ENCODE data around the gene QRICH2.
"Not testable (repeated sequence)": the region's sequence is repeated elsewhere in the genome, so short reads cannot be mapped to it uniquely, and the experiment has no call there.

QRICH2 gene

GRCh38 chr17:76278268-76278908 lies 29.7 kb downstream of the QRICH2 start:
- no peak for DNase-seq (ENCODE audit: low read depth)

- no peak for DNase-seq (ENCODE audit: low read depth)
These were observed 30.5 kb downstream of the QRICH2 start for GRCh38 chr17:76277300-76278267.

GRCh38 chr17:76276461-76277299 lies 31.4 kb downstream of the QRICH2 start:
- DNase-seq (ENCODE audit: low read depth): peak; percentile 34

- DNase-seq (ENCODE audit: low read depth): no peak
These were observed 32.0 kb downstream of the QRICH2 start for GRCh38 chr17:76276069-76276431.

- no peak for DNase-seq (ENCODE audit: low read depth)
These were observed 32.6 kb downstream of the QRICH2 start for GRCh38 chr17:76275382-76276068.

- no peak for DNase-seq (ENCODE audit: low read depth)
These were observed 33.7 kb downstream of the QRICH2 start for GRCh38 chr17:76274112-76274956.

- no peak for DNase-seq (ENCODE audit: low read depth)
These were observed 34.5 kb downstream of the QRICH2 start for GRCh38 chr17:76273445-76274111.

GRCh38 chr17:76272541-76273444 lies 35.3 kb downstream of the QRICH2 start:
- DNase-seq (ENCODE audit: low read depth): no peak

- no peak for DNase-seq (ENCODE audit: low read depth)
These were observed 36.2 kb downstream of the QRICH2 start for GRCh38 chr17:76271669-76272540.

GRCh38 chr17:76270770-76271668 lies 37.1 kb downstream of the QRICH2 start:
- no peak for DNase-seq (ENCODE audit: low read depth)

GRCh38 chr17:76270127-76270592 lies 37.9 kb downstream of the QRICH2 start:
- no peak for DNase-seq (ENCODE audit: low read depth)

GRCh38 chr17:76268991-76269981 lies 38.8 kb downstream of the QRICH2 start:
- DNase-seq (ENCODE audit: low read depth): no peak

GRCh38 chr17:76268015-76268749 lies 39.9 kb downstream of the QRICH2 start:
- peak; percentile 82 for DNase-seq (ENCODE audit: low read depth)

GRCh38 chr17:76267581-76268001 lies 40.5 kb downstream of the QRICH2 start:
- not testable (repeated sequence) for DNase-seq (ENCODE audit: low read depth)

- DNase-seq (ENCODE audit: low read depth): no peak
These were observed 41.0 kb downstream of the QRICH2 start for GRCh38 chr17:76267051-76267576.
